AG10803 (cell line): Measurements from ENCODE around the gene DUS4L.
A peak's percentile ranks its signal among the peaks of the same experiment; 100 is the strongest.

Experiments used
- DNase-seq: peaks from one replicate; pipeline ENCODE4 v3.0.0; 2010; ENCODE audit warnings: low read depth
- H3K4me3 ChIP-seq: 2 replicates; pipeline ENCODE4 v1.5.1; 2011; ENCODE audit warnings: mild to moderate bottlenecking, low read length, control low read depth
- TF ChIP-seq, protein P1 (sequence below): conservative IDR thresholded peaks from 2 replicates; pipeline ENCODE4 v1.5.1; 2011; ENCODE audit warnings: mild to moderate bottlenecking, low read length, control low read depth, inconsistent platforms

The DUS4L gene

DNA sequence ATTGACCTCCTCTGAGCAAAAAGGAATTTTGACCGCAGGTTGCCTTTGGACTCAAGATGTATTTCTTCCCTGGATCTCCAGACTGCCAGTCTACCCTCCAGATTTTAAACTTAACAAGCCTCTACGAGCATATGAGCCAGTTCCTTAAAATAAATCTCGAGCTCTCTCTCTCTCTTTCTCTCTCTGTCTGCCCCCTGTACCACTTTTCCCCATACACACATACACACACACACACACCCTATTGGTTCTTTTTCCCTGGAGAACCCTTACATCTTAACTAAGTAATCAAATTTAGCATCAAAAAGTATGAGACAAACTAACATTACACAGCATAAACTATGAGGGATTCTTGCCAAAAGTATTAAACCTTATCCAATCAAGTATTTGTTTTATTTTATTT lies 27.6 kb downstream of the DUS4L start:
- no peak overlapping the region for H3K4me3 ChIP-seq
- DNase-seq: peak; percentile 32
- TF ChIP-seq, protein P1, sequence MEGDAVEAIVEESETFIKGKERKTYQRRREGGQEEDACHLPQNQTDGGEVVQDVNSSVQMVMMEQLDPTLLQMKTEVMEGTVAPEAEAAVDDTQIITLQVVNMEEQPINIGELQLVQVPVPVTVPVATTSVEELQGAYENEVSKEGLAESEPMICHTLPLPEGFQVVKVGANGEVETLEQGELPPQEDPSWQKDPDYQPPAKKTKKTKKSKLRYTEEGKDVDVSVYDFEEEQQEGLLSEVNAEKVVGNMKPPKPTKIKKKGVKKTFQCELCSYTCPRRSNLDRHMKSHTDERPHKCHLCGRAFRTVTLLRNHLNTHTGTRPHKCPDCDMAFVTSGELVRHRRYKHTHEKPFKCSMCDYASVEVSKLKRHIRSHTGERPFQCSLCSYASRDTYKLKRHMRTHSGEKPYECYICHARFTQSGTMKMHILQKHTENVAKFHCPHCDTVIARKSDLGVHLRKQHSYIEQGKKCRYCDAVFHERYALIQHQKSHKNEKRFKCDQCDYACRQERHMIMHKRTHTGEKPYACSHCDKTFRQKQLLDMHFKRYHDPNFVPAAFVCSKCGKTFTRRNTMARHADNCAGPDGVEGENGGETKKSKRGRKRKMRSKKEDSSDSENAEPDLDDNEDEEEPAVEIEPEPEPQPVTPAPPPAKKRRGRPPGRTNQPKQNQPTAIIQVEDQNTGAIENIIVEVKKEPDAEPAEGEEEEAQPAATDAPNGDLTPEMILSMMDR: no peak

DNA sequence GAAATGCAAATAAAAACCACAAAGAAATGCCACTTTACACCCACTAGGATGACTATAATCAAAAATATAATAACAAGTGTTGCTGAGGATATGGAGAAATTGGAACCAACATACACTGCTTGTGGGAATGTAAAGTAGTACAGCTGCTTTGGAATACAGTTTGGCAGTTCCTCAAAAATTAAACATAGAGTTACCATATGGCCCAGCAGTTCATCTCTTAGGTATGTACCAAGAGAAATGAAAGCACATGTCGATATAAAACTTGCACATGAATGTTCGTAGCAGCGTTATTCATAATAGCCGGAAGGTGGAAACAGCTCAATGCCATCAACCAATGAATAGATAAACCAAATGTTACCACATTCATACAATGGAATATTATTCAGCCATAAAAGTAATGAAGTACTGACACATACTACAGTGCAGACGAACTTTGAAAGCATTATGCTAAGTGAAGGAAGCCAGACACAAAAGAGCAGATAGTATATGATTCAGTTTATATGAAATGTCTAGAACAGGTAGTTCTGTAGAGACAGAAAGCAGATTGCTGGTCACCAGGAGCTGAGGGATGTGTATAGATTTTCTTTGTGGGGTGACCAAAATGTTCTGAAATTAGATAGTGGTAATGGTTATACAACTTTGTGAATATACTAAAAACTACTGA lies 28.7 kb downstream of the DUS4L start:
- no peak overlapping the region for H3K4me3 ChIP-seq
- peak; percentile 95 for DNase-seq
- TF ChIP-seq, protein P1: no peak

DNA sequence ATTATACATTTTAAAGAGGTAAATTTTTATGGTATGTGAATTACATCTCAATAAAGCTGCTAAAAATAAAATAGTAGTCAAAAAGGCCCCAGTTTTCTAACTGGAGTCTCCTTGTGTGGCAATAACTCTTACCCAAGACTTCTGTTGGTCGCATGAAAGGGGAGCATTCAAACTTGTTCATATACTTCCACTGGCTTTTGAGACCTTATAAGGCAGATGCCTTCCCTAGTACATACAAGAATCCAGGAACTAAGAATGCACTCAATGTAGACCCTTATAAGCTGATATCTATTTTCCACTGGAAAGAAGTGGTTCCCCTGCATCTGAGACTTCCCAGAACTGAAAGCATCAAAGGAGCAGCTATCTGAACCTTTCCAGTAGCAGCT lies 29.2 kb downstream of the DUS4L start:
- DNase-seq: no peak
- TF ChIP-seq, protein P1: no peak
- H3K4me3 ChIP-seq: no peak overlapping the region

DNA sequence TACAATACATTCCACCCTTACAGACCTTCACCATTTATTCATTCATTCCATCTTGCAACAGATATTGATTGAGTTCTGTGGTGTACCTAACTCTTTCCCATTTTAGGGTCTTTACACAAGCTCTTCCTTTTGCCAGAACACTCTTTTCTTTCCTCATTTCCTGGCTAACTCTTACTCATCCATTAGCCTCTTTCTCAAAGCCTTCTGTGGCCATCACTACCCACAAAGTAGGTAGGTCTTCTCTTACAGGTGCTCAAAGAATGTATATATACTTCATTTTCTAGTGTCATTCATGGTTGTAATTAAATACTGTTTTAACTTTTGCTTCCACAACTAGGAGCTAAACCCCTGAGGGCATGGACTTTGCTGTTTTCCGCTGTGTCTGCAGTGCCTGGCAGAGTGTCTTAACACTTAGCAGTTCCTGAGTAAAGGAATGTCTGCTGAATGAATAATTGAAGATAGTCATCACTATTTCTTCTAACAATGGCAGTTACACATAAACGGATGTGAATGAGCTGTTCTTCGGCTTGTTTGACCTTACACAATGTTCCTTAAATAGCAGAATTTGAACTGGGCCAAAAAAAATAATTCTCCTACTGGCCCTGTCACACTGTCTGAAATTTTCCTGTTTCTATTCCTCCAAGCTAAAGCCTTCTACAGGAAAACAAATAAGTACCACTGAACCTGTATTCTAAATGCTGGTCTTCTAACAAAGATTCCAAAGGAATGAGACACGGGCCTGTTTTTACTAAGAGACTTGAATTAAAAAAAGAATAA lies 31.4 kb downstream of the DUS4L start:
- peak; percentile 94 for DNase-seq
- H3K4me3 ChIP-seq: no peak overlapping the region

DNA sequence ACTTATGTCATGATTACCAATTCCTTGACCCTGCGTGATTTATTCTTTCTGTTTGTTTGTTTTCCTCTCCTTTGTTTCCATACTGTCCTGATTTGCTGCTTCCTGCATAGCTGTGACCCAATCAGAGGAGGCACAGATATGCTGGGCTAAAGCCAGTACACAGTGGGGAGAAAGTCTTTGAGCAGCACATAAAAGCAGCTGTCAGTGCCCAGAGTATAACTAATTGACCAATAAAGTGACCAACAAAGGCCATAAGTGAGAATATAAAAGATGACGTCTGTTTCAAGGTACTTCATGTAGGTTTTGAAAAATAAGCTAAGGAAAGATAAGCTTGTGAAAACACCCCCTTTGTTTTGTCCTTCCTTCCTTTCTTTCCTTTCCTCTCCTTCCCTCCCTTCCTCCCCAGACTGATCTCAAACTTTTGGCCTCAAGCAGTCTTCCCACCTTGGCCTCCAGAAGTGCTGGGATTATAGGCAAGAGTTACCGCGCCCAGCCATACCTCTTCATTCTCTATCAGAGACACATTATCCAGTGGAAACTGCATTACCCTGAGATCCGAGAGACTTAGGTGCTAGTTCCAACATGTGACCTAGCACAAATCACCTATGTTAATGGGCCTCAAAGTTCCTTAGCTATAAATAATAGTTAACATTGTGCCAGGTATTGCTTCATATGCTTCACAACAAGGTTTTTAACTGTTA lies 33.3 kb downstream of the DUS4L start:
- TF ChIP-seq, protein P1: no peak
- no peak for DNase-seq

More for the DNA sequence above, 31.4 kb downstream of the DUS4L start:
- TF ChIP-seq, protein P1: no peak

DNA sequence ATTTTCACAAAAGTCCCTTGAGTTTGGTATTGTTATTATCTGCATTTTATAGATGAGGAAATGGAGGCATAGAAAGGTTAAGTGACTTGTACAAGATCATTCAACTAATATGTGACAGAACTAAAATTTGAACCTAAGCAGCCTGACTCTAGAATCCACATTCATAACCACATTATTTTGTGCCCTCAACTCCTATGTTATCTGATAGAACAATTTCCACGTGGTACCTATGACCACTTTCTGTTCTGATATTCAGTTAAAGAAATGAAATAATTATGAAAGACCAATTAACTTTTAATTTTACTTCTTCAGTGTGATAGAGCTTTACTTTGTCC lies 33.8 kb downstream of the DUS4L start:
- DNase-seq: no peak
- H3K4me3 ChIP-seq: no peak overlapping the region
- TF ChIP-seq, protein P1: no peak

More for the DNA sequence above, 33.3 kb downstream of the DUS4L start:
- no peak overlapping the region for H3K4me3 ChIP-seq
